HCT116 (cell line): ENCODE measurements around the gene ASB11. TPM values are rescaled to one million over a fixed set of nuclear protein-coding genes. Genes with fewer than 3 reads are reported as not detected.

ENCODE experiments used
- ATAC-seq: fragments of 200-7000 bp; cut with Tn5 transposase; 2 replicates; pipeline ENCODE4 v1.9.1; 2020; ENCODE audit warnings: mild to moderate bottlenecking, moderate library complexity
- BruUV-seq: library from RNA; stranded (reverse); fragments of 400-500 nt; replicated peaks from 2 replicates; lab custom pipeline; 2021; lab: Mats Ljungman, UMichigan
- CTCF ChIA-PET: fragments of 300-600 bp; sonication (Branson Sonifier 250); formaldehyde crosslinking; loops from one replicate; lab custom pipeline; 2021; ENCODE audit warnings: antibody characterized with exemption; lab: Charles Lee
- POLR2A ChIA-PET: fragments of 300-600, 350-600 bp; sonication (Branson Sonifier 250); formaldehyde crosslinking; loops from one replicate; lab custom pipeline; 2021; ENCODE audit warnings: antibody characterized with exemption; lab: Charles Lee
- RAD21 ChIA-PET, 2 experiments: fragments of 300-600 bp; sonication (Branson Sonifier 250); formaldehyde crosslinking; loops; one replicate each; lab custom pipeline; 2023; ENCODE audit warnings: low total read pairs in 2 of 2; ENCODE audit not compliant: uncharacterized antibody in 2 of 2, unreplicated experiment in 2 of 2, low non-redundant PET in 1 of 2; lab: Charles Lee
- DNase-seq: peaks from one replicate; pipeline ENCODE4 v3.0.0-alpha.2; 2010; ENCODE audit warnings: low read depth, low spot score
- H2AFZ ChIP-seq: fragments of 200-600 bp; shearing (Covaris generic), sonication (generic); 2 replicates; pipeline ENCODE4 v1.6.1; 2017; ENCODE audit warnings: low read depth, mixed run types, mixed read lengths, antibody characterized with exemption, low read length; ENCODE audit not compliant: poor library complexity, severe bottlenecking
- H3K27ac ChIP-seq: 2 replicates; pipeline ENCODE4 v1.5.1; 2012; ENCODE audit warnings: low read depth, low read length
- H3K27me3 ChIP-seq: fragments of 200-600 bp; sonication (generic); 2 replicates; pipeline ENCODE4 v1.6.1; 2016; ENCODE audit warnings: mixed run types, low read length, mixed read lengths; ENCODE audit not compliant: insufficient read depth
- H3K36me3 ChIP-seq, 2 experiments: fragments of 200-500 bp in 1 of 2; fragments of 200-600 bp in 1 of 2; sonication (Bioruptor generic) in 1 of 2; sonication (generic) in 1 of 2; 2 replicates each; pipeline versions ENCODE4 v1.5.1 to v1.6.1; 2014 to 2016; ENCODE audit warnings: low read length in 2 of 2, inconsistent platforms in 1 of 2, mixed read lengths in 1 of 2, mixed run types in 1 of 2; ENCODE audit not compliant: insufficient read depth in 2 of 2, control insufficient read depth in 1 of 2
- H3K4me1 ChIP-seq, 2 experiments: fragments of 200-600 bp in 1 of 2; sonication (generic) in 1 of 2; 2 replicates each; pipeline versions ENCODE4 v1.5.1 to v1.6.1; 2012 to 2017; ENCODE audit warnings: low read length in 2 of 2, inconsistent platforms in 1 of 2, mild to moderate bottlenecking in 1 of 2, mixed read lengths in 1 of 2, mixed run types in 1 of 2, moderate library complexity in 1 of 2; ENCODE audit not compliant: insufficient read depth in 2 of 2, control insufficient read depth in 1 of 2
- H3K4me2 ChIP-seq: fragments of 200-600 bp; sonication (generic); 2 replicates; pipeline ENCODE4 v1.6.1; 2017; ENCODE audit warnings: mixed run types, low read length, mixed read lengths
- H3K4me3 ChIP-seq, 2 experiments: fragments of 200-600 bp in 1 of 2; sonication (generic) in 1 of 2; replicated peaks in 1 of 2; 2 replicates each; pipeline ENCODE4 v1.5.1; 2011 to 2016; ENCODE audit warnings: low read length in 2 of 2, control low read depth in 1 of 2, low read depth in 1 of 2, mild to moderate bottlenecking in 1 of 2, mixed read lengths in 1 of 2, mixed run types in 1 of 2
- H3K79me2 ChIP-seq: fragments of 200-600 bp; sonication (generic); 2 replicates; pipeline ENCODE4 v1.6.1; 2017; ENCODE audit warnings: mild to moderate bottlenecking, mixed run types, low read length, moderate library complexity, mixed read lengths; ENCODE audit not compliant: insufficient read depth
- H3K9ac ChIP-seq: fragments of 200-600 bp; sonication (generic); 2 replicates; pipeline ENCODE4 v1.6.1; 2016; ENCODE audit warnings: low read length, mixed read lengths
- H3K9me2 ChIP-seq: fragments of 200-600 bp; sonication (generic), shearing (Covaris generic); 2 replicates; pipeline ENCODE4 v1.6.1; 2017; ENCODE audit warnings: mixed run types, mild to moderate bottlenecking, moderate library complexity; ENCODE audit not compliant: insufficient read depth
- H3K9me3 ChIP-seq, 2 experiments: fragments of 200-500 bp in 1 of 2; fragments of 200-600 bp in 1 of 2; sonication (Bioruptor generic) in 1 of 2; sonication (generic) in 1 of 2; 2 replicates each; pipeline ENCODE4 v1.6.1; 2014 to 2017; ENCODE audit warnings: low read length in 2 of 2, mixed read lengths in 2 of 2, inconsistent platforms in 1 of 2, low read depth in 1 of 2, mild to moderate bottlenecking in 1 of 2, mixed run types in 1 of 2, moderate library complexity in 1 of 2; ENCODE audit not compliant: control insufficient read depth in 1 of 2, insufficient read depth in 1 of 2
- H4K20me1 ChIP-seq: fragments of 200-600 bp; sonication (generic), shearing (Covaris generic); 2 replicates; pipeline ENCODE4 v1.6.1; 2017; ENCODE audit warnings: mixed run types, mild to moderate bottlenecking, moderate library complexity; ENCODE audit not compliant: insufficient read depth
- CEBPB ChIP-seq: IDR thresholded peaks from 2 replicates; pipeline ENCODE4 v1.6.1; 2012; ENCODE audit warnings: low read depth
- EZH2 ChIP-seq: fragments of 200-600 bp; sonication (generic); IDR thresholded peaks from 2 replicates; pipeline ENCODE4 v1.6.1; 2017; ENCODE audit warnings: antibody characterized with exemption, mixed run types
- EZH2phosphoT487 ChIP-seq: fragments of 200-600 bp; IDR thresholded peaks from 2 replicates; pipeline ENCODE4 v1.6.1; 2018; ENCODE audit warnings: antibody characterized with exemption, borderline replicate concordance
- FOSL1 ChIP-seq: IDR thresholded peaks from 2 replicates; pipeline ENCODE4 v1.6.1; 2012; ENCODE audit warnings: low read depth
- POLR2A ChIP-seq: IDR thresholded peaks from 2 replicates; pipeline ENCODE4 v1.7.0; 2011; ENCODE audit warnings: borderline replicate concordance; ENCODE audit not compliant: insufficient read depth, insufficient read length; ENCODE audit errors: extremely low read depth
- TCF7L2 ChIP-seq: IDR thresholded peaks from 2 replicates; pipeline ENCODE4 v1.7.0; 2011; ENCODE audit warnings: borderline replicate concordance, inconsistent platforms; ENCODE audit not compliant: insufficient read depth, insufficient read length; ENCODE audit errors: extremely low read depth
- ZFX ChIP-seq: fragments of 450-650 bp; IDR thresholded peaks from 2 replicates; pipeline ENCODE4 v1.6.1; 2017
- ZNF274 ChIP-seq: fragments of 200-500 bp; sonication (Bioruptor generic); IDR thresholded peaks from 2 replicates; pipeline ENCODE4 v1.6.1; 2014; ENCODE audit warnings: mild to moderate bottlenecking, low read depth, low read length, inconsistent platforms
- intact Hi-C: fragments of 100-400 bp; cut with micrococcal nuclease; formaldehyde crosslinking; loops from 2 replicates; pipeline ENCODE4 v1.10.0; 2022
- total RNA-seq: library from RNA; stranded (reverse); gene quantifications from one replicate; pipeline ENCODE4 v1.2.1, GENCODE V29; 2021; ENCODE audit not compliant: unreplicated experiment
- TF ChIP-seq, protein P1 (sequence below), 3 experiments: fragments of 200-600 bp in 1 of 3; sonication (generic) in 1 of 3; IDR thresholded peaks in 2 of 3; conservative IDR thresholded peaks in 1 of 3; 2 replicates each; pipeline ENCODE4 v1.5.1; 2012 to 2017; ENCODE audit warnings: low read depth in 2 of 3, low read length in 2 of 3, antibody characterized with exemption in 1 of 3, borderline replicate concordance in 1 of 3, control low read depth in 1 of 3, mild to moderate bottlenecking in 1 of 3, mixed read lengths in 1 of 3, mixed run types in 1 of 3, moderate library complexity in 1 of 3; ENCODE audit not compliant: insufficient read depth in 1 of 3
- TF ChIP-seq, protein P2 (sequence below): IDR thresholded peaks from 2 replicates; pipeline ENCODE4 v1.6.1; 2012; ENCODE audit warnings: low read depth

The ASB11 gene
- total RNA-seq, 1 experiment from 2014 or later, result not detected

DNA sequence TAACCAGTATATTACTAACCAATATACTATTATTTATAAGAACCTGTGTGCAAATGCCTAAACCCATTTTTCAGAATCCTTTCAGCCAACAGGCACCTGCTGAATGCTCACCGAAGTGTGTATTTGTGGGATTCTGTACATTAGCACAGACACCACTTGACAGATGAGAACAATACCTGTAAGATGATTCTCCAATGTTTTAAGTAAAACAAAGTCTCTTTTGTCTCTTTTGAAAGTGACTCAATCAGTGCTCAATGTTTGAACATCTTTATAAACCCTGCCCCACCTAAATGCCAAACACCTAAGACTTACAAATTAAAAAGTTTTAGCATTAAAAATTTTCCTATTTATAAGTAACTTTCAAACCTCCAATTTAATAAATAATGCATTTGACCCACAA lies 46.3 kb downstream of the ASB11 start:
- peak overlapping the region; percentile 36; the same call in 1 of the 2 replicates for H3K9ac ChIP-seq
- H3K36me3 ChIP-seq, result no peaks in the 10 kb centered on the region
- H3K9me2 ChIP-seq, result no peaks in the 10 kb centered on the region
- DNase-seq, result no peak
- ATAC-seq, result no peak
- POLR2A ChIA-PET, result no interaction called here
- H3K4me2 ChIP-seq, result peak overlapping the region; percentile 72
- no peaks in the 10 kb centered on the region for H3K79me2 ChIP-seq
- TF ChIP-seq TCF7L2 (no peak), EZH2 (no peak), FOSL1 (no peak), CEBPB (no peak), EZH2phosphoT487 (no peak), ZNF274 (no peak), ZFX (no peak), POLR2A (no peak)
- TF ChIP-seq, protein P1, sequence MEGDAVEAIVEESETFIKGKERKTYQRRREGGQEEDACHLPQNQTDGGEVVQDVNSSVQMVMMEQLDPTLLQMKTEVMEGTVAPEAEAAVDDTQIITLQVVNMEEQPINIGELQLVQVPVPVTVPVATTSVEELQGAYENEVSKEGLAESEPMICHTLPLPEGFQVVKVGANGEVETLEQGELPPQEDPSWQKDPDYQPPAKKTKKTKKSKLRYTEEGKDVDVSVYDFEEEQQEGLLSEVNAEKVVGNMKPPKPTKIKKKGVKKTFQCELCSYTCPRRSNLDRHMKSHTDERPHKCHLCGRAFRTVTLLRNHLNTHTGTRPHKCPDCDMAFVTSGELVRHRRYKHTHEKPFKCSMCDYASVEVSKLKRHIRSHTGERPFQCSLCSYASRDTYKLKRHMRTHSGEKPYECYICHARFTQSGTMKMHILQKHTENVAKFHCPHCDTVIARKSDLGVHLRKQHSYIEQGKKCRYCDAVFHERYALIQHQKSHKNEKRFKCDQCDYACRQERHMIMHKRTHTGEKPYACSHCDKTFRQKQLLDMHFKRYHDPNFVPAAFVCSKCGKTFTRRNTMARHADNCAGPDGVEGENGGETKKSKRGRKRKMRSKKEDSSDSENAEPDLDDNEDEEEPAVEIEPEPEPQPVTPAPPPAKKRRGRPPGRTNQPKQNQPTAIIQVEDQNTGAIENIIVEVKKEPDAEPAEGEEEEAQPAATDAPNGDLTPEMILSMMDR (IDR thresholded peaks at IDR 0.05 in 2 of 3, conservative IDR thresholded peaks at IDR 0.05 in 1 of 3; ENCODE audit: borderline replicate concordance in 1 of 3, insufficient read depth in 1 of 3, low read depth in 2 of 3, low read length in 2 of 3), result no peak
- TF ChIP-seq, protein P2, sequence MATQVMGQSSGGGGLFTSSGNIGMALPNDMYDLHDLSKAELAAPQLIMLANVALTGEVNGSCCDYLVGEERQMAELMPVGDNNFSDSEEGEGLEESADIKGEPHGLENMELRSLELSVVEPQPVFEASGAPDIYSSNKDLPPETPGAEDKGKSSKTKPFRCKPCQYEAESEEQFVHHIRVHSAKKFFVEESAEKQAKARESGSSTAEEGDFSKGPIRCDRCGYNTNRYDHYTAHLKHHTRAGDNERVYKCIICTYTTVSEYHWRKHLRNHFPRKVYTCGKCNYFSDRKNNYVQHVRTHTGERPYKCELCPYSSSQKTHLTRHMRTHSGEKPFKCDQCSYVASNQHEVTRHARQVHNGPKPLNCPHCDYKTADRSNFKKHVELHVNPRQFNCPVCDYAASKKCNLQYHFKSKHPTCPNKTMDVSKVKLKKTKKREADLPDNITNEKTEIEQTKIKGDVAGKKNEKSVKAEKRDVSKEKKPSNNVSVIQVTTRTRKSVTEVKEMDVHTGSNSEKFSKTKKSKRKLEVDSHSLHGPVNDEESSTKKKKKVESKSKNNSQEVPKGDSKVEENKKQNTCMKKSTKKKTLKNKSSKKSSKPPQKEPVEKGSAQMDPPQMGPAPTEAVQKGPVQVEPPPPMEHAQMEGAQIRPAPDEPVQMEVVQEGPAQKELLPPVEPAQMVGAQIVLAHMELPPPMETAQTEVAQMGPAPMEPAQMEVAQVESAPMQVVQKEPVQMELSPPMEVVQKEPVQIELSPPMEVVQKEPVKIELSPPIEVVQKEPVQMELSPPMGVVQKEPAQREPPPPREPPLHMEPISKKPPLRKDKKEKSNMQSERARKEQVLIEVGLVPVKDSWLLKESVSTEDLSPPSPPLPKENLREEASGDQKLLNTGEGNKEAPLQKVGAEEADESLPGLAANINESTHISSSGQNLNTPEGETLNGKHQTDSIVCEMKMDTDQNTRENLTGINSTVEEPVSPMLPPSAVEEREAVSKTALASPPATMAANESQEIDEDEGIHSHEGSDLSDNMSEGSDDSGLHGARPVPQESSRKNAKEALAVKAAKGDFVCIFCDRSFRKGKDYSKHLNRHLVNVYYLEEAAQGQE, result no peak
- no TSS peak for BruUV-seq
- H3K27ac ChIP-seq, result peak overlapping the region; percentile 49; the same call in 1 of the 2 replicates
- H3K27me3 ChIP-seq, result no peaks in the 10 kb centered on the region
- RAD21 ChIA-PET, result no interaction called here
- H3K4me3 ChIP-seq, result peak overlapping the region in 1 of 2 experiments; percentile 44; a peak in 1 of 4 replicates
- intact Hi-C loops, result no loop called here
- CTCF ChIA-PET, result no interaction called here
- no peak overlapping the region for H2AFZ ChIP-seq
- peaks cover 9 to 18% of the 10 kb centered on the region in 2 experiments; a peak in 3 of 4 replicates for H3K4me1 ChIP-seq
- H3K9me3 ChIP-seq, result no peaks in the 10 kb centered on the region
- no peaks in the 10 kb centered on the region for H4K20me1 ChIP-seq
